HG03159 (cell line): ENCODE results near the gene CEACAM19.
"Not testable (repeated sequence)": the region's sequence is repeated elsewhere in the genome, so short reads cannot be mapped to it uniquely, and the experiment has no call there.

ENCODE experiments used
- ATAC-seq: cut with Tn5 transposase; IDR thresholded peaks from one replicate; pipeline ENCODE4 v1.9.1; 2021; ENCODE audit warnings: mild to moderate bottlenecking, moderate library complexity; ENCODE audit not compliant: unreplicated experiment

Gene CEACAM19

GRCh38 chr19:44673510-44673909, 2.2 kb downstream of the CEACAM19 start:
- no peak for ATAC-seq

GRCh38 chr19:44675521-44675920, 4.2 kb downstream of the CEACAM19 start:
- ATAC-seq, result no peak

GRCh38 chr19:44677019-44677811, 5.9 kb downstream of the CEACAM19 start:
- ATAC-seq, result no peak

GRCh38 chr19:44680536-44680935, 9.3 kb downstream of the CEACAM19 start:
- ATAC-seq, result no peak

GRCh38 chr19:44681992-44682790, 10.9 kb downstream of the CEACAM19 start:
- ATAC-seq, result no peak

GRCh38 chr19:44682807-44683206, 11.5 kb downstream of the CEACAM19 start:
- ATAC-seq, result no peak

GRCh38 chr19:44683434-44684210, 12.3 kb downstream of the CEACAM19 start:
- ATAC-seq, result no peak

- ATAC-seq, result not testable (repeated sequence)
Observed at GRCh38 chr19:44684396-44684795, 13.1 kb downstream of the CEACAM19 start.

GRCh38 chr19:44684892-44685863, 13.9 kb downstream of the CEACAM19 start:
- no peak for ATAC-seq

- ATAC-seq, result no peak
Observed at GRCh38 chr19:44685877-44686276, 14.6 kb downstream of the CEACAM19 start.

- no peak for ATAC-seq
Observed at GRCh38 chr19:44686896-44687295, 15.6 kb downstream of the CEACAM19 start.

GRCh38 chr19:44687888-44688287, 16.6 kb downstream of the CEACAM19 start:
- ATAC-seq, result no peak

- no peak for ATAC-seq
Observed at GRCh38 chr19:44689290-44690130, 18.2 kb downstream of the CEACAM19 start.

- no peak for ATAC-seq
Observed at GRCh38 chr19:44690131-44690440, 18.8 kb downstream of the CEACAM19 start.

GRCh38 chr19:44692379-44692721, 21.1 kb downstream of the CEACAM19 start:
- no peak for ATAC-seq

GRCh38 chr19:44694184-44694579, 22.9 kb downstream of the CEACAM19 start:
- ATAC-seq, result no peak

GRCh38 chr19:44696939-44697669, 25.8 kb downstream of the CEACAM19 start:
- no peak for ATAC-seq

- no peak for ATAC-seq
Observed at GRCh38 chr19:44697670-44698034, 26.4 kb downstream of the CEACAM19 start.
